NCI-H2171 (cell line): Measurements from ENCODE around the gene RBPMS2.

Experiments used
- DNase-seq: peaks from one replicate; lab custom pipeline; 2025; lab: John Stamatoyannopoulos, UW

The RBPMS2 gene

DNA sequence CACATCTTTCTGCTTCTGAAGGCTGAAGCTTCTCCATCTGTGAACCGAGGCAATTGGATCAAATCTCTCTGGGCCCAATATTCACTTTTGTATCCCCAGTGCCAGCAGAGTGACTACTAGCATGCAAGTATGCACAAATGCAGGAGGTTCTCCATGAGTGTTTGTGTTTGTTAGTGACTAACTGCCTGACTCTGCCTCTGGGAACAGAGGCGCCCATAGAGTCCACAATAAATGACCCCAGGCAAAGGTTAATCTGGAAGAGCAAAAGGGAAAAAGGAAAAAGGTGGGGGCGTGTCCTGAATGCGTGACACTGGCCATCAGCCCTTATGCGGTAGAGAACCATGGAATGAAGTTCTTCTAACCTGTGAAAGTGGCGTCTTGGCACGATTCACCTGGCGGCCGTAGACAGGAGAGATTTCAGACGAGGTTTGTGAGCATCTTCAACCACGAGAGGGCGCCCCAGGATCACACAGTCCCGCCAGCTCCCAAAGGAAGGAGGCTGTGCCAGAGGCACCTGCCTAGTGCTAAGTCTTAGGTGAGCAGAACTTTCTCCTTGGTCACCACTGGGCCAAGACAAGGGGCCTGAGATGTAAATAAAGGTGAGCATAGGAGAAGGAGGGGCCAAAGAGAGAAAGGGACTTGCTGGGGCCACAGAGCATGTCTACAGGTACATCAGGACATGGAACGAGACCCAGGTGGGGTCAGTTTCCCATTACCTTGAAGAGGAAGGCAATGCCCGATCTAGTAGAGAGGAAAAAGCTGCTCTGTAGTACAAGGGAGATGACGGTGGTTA, 44.2 kb downstream of the RBPMS2 start:
- DNase-seq, result peak; percentile 76

- no peak for DNase-seq
Observed at GRCh38 chr15:64730151-64730550, 45.2 kb downstream of the RBPMS2 start.

- no peak for DNase-seq
Observed at GRCh38 chr15:64720188-64720587, 55.2 kb downstream of the RBPMS2 start.

DNA sequence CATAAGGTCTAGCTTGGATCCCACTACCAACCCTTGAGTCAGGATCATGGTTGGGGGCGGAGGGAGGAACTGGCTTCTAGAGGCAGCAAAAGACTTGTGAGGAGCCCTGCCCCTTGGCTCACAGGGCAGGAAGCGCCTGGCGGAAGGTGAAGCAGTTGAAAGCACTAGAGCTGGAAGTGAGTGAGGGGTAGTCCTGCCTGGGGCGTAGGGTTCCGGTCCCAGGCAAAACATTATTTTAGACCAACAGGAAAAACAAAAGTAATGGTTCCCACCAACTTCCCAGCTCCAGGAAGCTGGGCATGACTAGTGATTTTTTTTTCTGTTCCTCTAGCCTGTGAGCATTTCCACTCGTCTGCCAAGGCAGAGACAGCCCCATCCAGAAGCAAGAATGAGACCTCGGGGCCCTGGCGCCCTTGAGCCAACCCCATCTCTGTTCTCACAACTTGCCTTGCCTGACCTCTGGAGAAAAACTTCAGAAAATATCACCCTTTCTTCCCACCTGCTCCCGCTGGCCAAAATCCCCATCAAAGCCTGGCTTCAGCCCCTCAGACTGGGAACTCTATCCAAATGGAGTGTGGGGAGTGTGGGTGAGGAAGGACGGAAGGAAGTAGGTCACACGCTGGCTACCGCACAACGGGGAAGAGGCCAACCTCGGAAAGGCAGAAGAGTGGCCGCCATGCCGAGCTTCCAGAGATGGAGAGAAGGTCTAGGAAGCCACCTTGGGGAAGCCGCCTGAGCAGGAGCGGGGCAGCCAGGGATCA, 57.5 kb downstream of the RBPMS2 start:
- no peak for DNase-seq

- DNase-seq, result no peak
Observed at GRCh38 chr15:64717130-64717529, 58.3 kb downstream of the RBPMS2 start.

GRCh38 chr15:64716452-64716851, 58.9 kb downstream of the RBPMS2 start:
- no peak for DNase-seq

- no peak for DNase-seq
Observed at GRCh38 chr15:64713592-64713991, 61.8 kb downstream of the RBPMS2 start.

GRCh38 chr15:64712353-64712752, 63.0 kb downstream of the RBPMS2 start:
- DNase-seq, result no peak

DNA sequence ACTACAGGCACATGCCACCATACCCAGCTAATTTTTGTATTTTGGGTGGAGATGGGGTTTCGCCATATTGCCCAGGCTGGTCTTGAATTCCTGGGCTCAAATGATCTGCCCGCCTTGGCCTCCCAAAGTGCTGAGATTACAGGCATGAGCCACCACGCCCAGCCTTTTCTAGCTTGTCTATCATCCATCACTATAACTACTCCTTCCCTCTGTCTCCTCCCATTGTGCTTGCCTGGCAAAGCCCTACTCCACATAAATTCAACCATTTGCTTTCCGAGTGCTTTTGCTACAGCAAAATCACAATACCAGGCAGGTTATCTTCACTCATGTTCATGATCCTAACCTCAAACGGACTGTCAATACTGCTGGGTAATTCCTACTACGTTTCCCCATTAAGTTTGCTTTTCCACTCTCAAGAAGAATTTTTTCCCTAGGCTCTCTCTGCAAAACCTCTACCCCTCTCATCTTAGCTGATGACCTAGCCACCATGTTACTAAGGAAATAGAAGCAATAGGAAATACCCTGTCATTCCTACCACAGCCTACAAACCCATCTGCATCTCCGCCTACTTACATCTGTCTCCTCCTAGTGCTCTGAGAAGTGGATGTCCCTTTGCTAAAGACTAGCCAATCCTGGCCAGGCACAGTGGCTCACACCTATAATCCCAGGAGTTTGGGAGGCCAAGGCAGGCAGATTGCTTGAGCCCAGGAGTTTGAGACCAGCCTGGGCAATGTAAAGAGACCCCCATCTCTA, 64.5 kb downstream of the RBPMS2 start:
- DNase-seq, result no peak

DNA sequence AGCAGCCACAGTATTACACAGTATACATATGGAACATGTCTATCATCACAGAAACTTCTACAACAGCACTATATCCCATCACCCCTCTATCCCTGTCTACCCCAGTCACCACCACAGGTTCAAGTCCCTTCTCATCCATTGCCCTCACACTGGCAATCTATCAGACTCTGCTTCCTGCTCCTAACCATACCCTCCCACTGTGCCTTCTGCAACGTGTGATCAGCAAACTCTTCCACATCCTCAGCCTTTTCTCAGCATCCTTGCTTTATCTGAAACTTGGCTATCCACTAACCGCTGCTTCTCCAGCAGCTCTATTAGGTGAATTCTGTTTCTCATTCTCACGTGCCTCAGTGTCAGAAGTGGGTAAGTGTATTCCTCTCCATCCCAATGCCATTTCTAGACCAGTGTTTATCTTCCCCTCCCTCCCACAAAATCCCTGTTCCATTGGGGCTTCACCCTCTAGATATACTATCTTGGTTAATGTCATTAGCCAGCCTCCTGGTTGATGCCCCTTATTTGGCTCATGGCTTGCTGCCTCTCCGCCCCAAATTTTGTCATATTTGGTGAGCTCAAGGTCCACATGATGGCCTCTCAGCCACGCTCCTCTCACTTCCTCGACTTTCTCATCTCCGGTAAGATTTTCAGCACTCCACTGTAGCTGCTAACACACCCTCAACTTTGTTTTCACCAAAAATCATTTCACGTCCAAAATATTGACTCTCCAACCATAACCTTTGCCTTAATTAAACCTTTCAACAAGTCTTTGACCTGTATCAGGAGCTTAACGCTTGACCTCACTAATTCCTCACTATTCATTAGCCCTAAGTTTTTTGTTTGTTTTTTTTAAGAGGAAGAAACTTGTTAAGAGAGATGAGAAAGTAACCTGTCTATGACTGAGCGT, 69.1 kb downstream of the RBPMS2 start:
- no peak for DNase-seq

GRCh38 chr15:64705006-64705405, 70.4 kb downstream of the RBPMS2 start:
- DNase-seq, result no peak

GRCh38 chr15:64703632-64703959, 71.8 kb downstream of the RBPMS2 start:
- DNase-seq, result no peak

DNA sequence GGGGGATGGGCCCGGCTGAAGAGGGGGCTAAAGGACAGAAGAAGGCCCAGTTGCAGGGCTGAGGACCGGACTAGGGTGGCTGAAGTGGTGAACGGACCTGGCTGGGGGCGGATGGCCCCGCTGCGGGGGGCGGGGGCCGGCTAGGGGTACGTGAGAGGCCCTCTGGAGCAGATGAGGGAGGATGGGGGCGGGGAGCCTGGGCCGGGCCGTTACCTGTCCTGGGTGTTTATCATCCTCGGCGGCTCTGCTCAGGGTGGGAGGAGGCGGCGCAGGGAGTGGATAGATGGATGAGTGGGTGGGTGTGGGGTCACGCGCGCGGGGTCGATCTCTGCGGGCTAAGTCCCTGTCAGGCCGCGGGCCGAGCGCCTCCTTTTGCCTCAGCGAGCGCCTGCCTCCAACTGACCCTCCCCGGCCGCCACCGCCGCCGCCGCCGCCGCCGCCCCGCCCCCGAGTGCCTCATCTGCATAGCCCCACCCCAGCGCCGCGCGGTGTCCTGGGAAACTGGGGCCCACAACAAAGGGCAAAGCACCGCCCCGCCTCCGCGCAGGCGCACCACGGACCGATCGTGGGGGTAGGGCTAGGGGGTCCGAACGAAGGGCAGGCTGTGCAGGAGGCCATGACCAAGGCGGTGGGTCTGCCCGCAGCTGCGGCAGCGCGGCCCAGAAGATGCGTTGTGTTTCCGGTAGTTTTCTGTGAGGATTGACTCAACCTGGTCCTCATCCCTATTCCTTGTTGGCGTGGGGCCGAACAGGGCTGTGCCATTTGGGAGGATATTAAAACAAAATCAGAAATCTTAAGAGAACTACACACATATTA, 72.4 kb downstream of the RBPMS2 start:
- peak; percentile 92 for DNase-seq

GRCh38 chr15:64701482-64702184, 73.8 kb downstream of the RBPMS2 start:
- no peak for DNase-seq

GRCh38 chr15:64701051-64701450, 74.3 kb downstream of the RBPMS2 start:
- DNase-seq, result no peak

GRCh38 chr15:64699751-64700388, 75.5 kb downstream of the RBPMS2 start:
- no peak for DNase-seq

DNA sequence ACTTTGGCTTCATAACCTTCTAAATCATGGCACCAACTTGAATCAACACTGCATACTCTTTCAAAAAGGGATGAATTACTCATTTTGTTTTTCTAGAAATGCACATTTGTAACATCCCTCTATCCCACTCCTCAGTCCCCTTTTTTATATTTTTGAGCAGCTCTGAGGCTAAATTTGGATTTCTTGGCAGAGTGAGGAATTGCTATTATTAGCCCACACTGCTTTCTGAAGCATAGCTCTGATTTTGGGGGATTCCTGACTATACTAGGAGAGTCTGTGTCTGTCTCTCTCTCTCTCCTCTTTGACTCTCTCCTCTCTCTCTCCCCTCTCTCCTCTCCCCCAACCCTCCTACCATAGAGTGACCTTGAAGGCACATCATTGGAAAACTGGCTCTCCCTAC, 76.6 kb downstream of the RBPMS2 start:
- no peak for DNase-seq

DNA sequence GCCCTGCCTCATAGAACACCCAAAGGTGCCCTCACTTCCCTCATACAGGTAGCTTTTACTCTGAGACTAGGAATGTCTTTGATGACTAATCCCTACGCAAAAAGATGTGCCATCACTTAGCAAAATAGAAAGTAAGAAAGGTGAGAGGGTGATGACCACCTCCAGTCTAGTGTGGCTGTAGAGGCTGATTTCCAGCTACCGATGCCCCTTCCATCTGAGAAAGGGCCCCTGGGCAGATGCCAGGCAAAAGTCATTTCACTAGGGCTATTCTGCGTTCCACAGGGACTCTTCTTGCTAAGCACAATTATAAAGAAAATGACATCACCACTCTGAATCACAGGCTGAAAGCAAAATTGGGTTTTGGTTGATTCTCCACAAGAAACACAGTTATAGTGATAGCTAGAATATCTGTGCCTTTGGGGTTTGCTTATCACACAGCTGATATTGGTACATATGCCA, 77.4 kb downstream of the RBPMS2 start:
- DNase-seq, result no peak

DNA sequence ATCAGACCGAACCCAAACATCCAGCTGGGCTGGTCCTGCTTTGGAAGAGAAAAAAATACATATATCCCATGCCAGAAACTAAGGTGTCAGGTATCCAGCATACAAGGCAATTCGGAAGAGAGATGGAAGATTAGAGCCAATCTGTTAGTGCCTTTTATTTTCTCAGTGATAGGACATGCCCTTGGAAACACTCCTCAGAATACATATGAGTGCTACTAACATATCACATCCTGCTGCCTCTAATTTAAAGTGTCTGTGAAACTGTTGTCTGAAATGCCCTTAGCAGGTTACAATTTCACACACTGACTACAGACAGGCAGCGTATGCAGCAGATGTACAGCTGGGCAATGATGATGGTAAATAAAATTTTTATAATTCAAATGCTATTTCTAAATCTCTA, 78.9 kb downstream of the RBPMS2 start:
- DNase-seq, result peak; percentile 29

- no peak for DNase-seq
Observed at GRCh38 chr15:64695561-64695992, 79.8 kb downstream of the RBPMS2 start.
